Measurements from ENCODE around the gene CLCF1. TPM values are rescaled to one million over a fixed set of nuclear protein-coding genes. Genes with fewer than 3 reads are reported as not detected.

CLCF1 gene
- total and polyA plus RNA-seq, 2 donors (not counting 3 experiments of a cell fraction or from before 2014, with no cell fraction given) = 5.8 to 6.5 TPM

- H4K20me1 ChIP-seq (replicated peaks; ENCODE audit: control insufficient read depth, extremely low read depth, insufficient read depth, low read length) = no peaks in the 10 kb centered on the region
- DNase-seq (ENCODE audit: low read depth, low spot score) = no peak
- peaks cover 0 to 13% of the 10 kb centered on the region in 2 experiments for H3K27me3 ChIP-seq (ENCODE audit: control insufficient read depth in 2 of 2, insufficient read depth in 2 of 2, low read length in 2 of 2)
- TF ChIP-seq JUN (IDR thresholded peaks at IDR 0.05; ENCODE audit: borderline replicate concordance, insufficient read depth, insufficient read length, low read depth) (no peak), MAX (IDR thresholded peaks at IDR 0.05; ENCODE audit: insufficient read depth, insufficient read length) (no peak), FOS (IDR thresholded peaks at IDR 0.05; ENCODE audit: borderline replicate concordance, insufficient read depth, low read length) (no peak), POLR2A (IDR thresholded peaks at IDR 0.05; ENCODE audit: low read depth, low read length) (no peak), CTCF (IDR thresholded peaks at IDR 0.05; ENCODE audit: extremely low read depth in 1 of 2, insufficient read depth in 1 of 2, low read depth in 1 of 2, low read length in 2 of 2) (no peak), EZH2 (IDR thresholded peaks at IDR 0.05; ENCODE audit: borderline replicate concordance, low read depth, low read length, severe bottlenecking) (no peak), GATA2 (IDR thresholded peaks at IDR 0.05; ENCODE audit: insufficient read depth, insufficient read length, low read depth, low read length) (no peak), POLR2AphosphoS5 (IDR thresholded peaks at IDR 0.05; ENCODE audit: insufficient read depth, low read depth, low read length) (no peak)
- H2AFZ ChIP-seq (ENCODE audit: low read depth, low read length) = no peak overlapping the region
- no peaks in the 10 kb centered on the region for H3K79me2 ChIP-seq (ENCODE audit: control insufficient read depth, insufficient read depth, low read length)
- ChIA-PET POLR2A (no interaction called here), CTCF (interaction anchor here (0.8 to 3.7 kb wide), 3 partner anchors 11 to 61 kb away, joined by 3 to 22 read pairs (median 3); partner anchors contain the start of gene PPP1CA)
- no peak overlapping the region for H3K4me2 ChIP-seq (ENCODE audit: insufficient read depth, low read length)
- no TSS peak for BruUV-seq (replicated peaks)
- no peak overlapping the region for H3K9ac ChIP-seq (replicated peaks; ENCODE audit: extremely low read depth, insufficient read depth, low read length)
- H3K4me3 ChIP-seq (replicated peaks in 1 of 3; ENCODE audit: insufficient read depth in 1 of 3, low read depth in 1 of 3, low read length in 3 of 3) = no peak overlapping the region
- H3K27ac ChIP-seq (ENCODE audit: insufficient read depth, low read depth, low read length) = no peak overlapping the region
- FAIRE-seq = no peak
- H3K4me1 ChIP-seq (ENCODE audit: control insufficient read depth, extremely low read depth, insufficient read depth, low read length) = no peaks in the 10 kb centered on the region
- H3K9me1 ChIP-seq (replicated peaks; ENCODE audit: control insufficient read depth, extremely low read depth, insufficient read depth, low read length) = no peaks in the 10 kb centered on the region
- dilution Hi-C loops (cut with MboI; ENCODE audit: extremely low pct_ligation_motif_present, low sequenced_read_pairs) = no loop called here
- H3K9me3 ChIP-seq (replicated peaks; ENCODE audit: control insufficient read depth, insufficient read depth, low read length) = no peaks in the 10 kb centered on the region
- intact Hi-C loops (cut with micrococcal nuclease) = no loop called here
- H3K36me3 ChIP-seq (ENCODE audit: control insufficient read depth in 2 of 2, extremely low read depth in 1 of 2, insufficient read depth in 2 of 2, low read length in 2 of 2) = no peaks in the 10 kb centered on the region
These were observed 39.2 kb upstream of the CLCF1 start for GRCh38 chr11:67412495-67413179.

Data from endothelial cell of umbilical vein (primary cell).